DND-41 (cell line): Measurements from ENCODE around the gene TNS1.

ENCODE experiments used
- ATAC-seq: fragments of 200-7000 bp; cut with Tn5 transposase; 3 replicates; pipeline ENCODE4 v1.9.1; 2021; ENCODE audit warnings: low read depth; ENCODE audit not compliant: insufficient read depth
- DNase-seq: peaks from one replicate; pipeline ENCODE4 v3.0.0-alpha.2; 2020
- H2AFZ ChIP-seq: 2 replicates; pipeline ENCODE4 v1.6.0; 2012; ENCODE audit warnings: low read depth, low read length
- H3K27ac ChIP-seq: 2 replicates; pipeline ENCODE4 v1.5.1; 2012; ENCODE audit warnings: low read length, inconsistent platforms
- H3K27me3 ChIP-seq: fragments of 200-600 bp; sonication (generic); 2 replicates; pipeline ENCODE4 v1.6.0; 2012; ENCODE audit warnings: low read length, mild to moderate bottlenecking, inconsistent platforms; ENCODE audit not compliant: insufficient read depth, poor library complexity
- H3K36me3 ChIP-seq: 2 replicates; pipeline ENCODE4 v1.5.1; 2012; ENCODE audit warnings: low read length, inconsistent platforms; ENCODE audit not compliant: insufficient read depth
- H3K4me1 ChIP-seq: 2 replicates; pipeline ENCODE4 v1.5.1; 2012; ENCODE audit warnings: mild to moderate bottlenecking, low read length; ENCODE audit not compliant: insufficient read depth
- H3K4me2 ChIP-seq: 2 replicates; pipeline ENCODE4 v1.6.0; 2012; ENCODE audit warnings: mild to moderate bottlenecking, moderate library complexity, low read length, inconsistent platforms; ENCODE audit not compliant: insufficient read depth
- H3K4me3 ChIP-seq, 2 experiments: fragments of 200-600 bp in 1 of 2; shearing (Covaris generic) in 1 of 2; 2 replicates each; pipeline ENCODE4 v1.5.1; 2012 to 2016; ENCODE audit warnings: inconsistent platforms in 2 of 2, low read length in 2 of 2, mild to moderate bottlenecking in 2 of 2, low read depth in 1 of 2, moderate library complexity in 1 of 2
- H3K79me2 ChIP-seq: 2 replicates; pipeline ENCODE4 v1.6.0; 2012; ENCODE audit warnings: low read length, inconsistent platforms; ENCODE audit not compliant: insufficient read depth
- H3K9ac ChIP-seq: 2 replicates; pipeline ENCODE4 v1.6.0; 2012; ENCODE audit warnings: low read depth, mild to moderate bottlenecking, inconsistent platforms, low read length, moderate library complexity
- H3K9me3 ChIP-seq: 2 replicates; pipeline ENCODE4 v1.5.1; 2012; ENCODE audit warnings: low read length, moderate library complexity, mild to moderate bottlenecking, inconsistent platforms; ENCODE audit not compliant: insufficient read depth, severe bottlenecking
- H4K20me1 ChIP-seq: 2 replicates; pipeline ENCODE4 v1.6.0; 2012; ENCODE audit warnings: low read length; ENCODE audit not compliant: insufficient read depth
- EZH2 ChIP-seq: IDR thresholded peaks from 3 replicates; pipeline ENCODE4 v1.6.1; 2012; ENCODE audit warnings: borderline replicate concordance, low read depth, mild to moderate bottlenecking, moderate library complexity, low read length, inconsistent platforms; ENCODE audit not compliant: severe bottlenecking
- TF ChIP-seq, protein P1 (sequence below): IDR thresholded peaks from 2 replicates; pipeline ENCODE4 v1.5.1; 2012; ENCODE audit warnings: borderline replicate concordance, low read length, moderate library complexity, mild to moderate bottlenecking; ENCODE audit not compliant: poor library complexity, severe bottlenecking; ENCODE audit errors: extremely low read depth

Gene TNS1

DNA sequence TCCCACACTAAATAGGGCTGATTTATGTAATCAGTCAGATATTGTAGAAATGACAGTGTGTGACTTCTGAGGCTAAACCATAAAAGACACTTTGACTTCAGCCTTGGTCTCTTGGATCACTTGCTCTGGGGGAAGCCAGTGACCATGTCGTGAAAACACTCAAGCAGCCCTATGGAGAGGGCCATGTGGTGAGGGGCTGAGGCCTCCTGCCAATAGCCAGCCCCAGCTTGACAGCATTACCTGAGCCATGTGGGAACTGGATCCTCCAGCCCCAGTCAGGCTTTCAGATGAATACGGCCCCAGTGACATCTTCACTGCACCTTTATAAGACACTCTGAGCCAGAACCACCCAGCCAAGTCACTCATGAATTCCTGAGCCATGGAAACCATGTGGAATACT, 20.8 kb downstream of the TNS1 start:
- Histone ChIP-seq H3K79me2 (no peaks in the 10 kb centered on the region), H3K4me2 (no peak overlapping the region), H3K4me1 (no peaks in the 10 kb centered on the region), H3K9ac (no peak overlapping the region), H4K20me1 (no peaks in the 10 kb centered on the region), H3K36me3 (no peaks in the 10 kb centered on the region), H3K4me3 (no peak overlapping the region), H3K27ac (no peak overlapping the region), H2AFZ (no peak overlapping the region), H3K9me3 (no peaks in the 10 kb centered on the region), H3K27me3 (no peaks in the 10 kb centered on the region)
- DNase-seq (no peak), ATAC-seq (no peak)
- no peak for TF ChIP-seq EZH2
- TF ChIP-seq, protein P1, sequence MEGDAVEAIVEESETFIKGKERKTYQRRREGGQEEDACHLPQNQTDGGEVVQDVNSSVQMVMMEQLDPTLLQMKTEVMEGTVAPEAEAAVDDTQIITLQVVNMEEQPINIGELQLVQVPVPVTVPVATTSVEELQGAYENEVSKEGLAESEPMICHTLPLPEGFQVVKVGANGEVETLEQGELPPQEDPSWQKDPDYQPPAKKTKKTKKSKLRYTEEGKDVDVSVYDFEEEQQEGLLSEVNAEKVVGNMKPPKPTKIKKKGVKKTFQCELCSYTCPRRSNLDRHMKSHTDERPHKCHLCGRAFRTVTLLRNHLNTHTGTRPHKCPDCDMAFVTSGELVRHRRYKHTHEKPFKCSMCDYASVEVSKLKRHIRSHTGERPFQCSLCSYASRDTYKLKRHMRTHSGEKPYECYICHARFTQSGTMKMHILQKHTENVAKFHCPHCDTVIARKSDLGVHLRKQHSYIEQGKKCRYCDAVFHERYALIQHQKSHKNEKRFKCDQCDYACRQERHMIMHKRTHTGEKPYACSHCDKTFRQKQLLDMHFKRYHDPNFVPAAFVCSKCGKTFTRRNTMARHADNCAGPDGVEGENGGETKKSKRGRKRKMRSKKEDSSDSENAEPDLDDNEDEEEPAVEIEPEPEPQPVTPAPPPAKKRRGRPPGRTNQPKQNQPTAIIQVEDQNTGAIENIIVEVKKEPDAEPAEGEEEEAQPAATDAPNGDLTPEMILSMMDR, result no peak

GRCh38 chr2:217981084-217981730, 21.6 kb downstream of the TNS1 start:
- Histone ChIP-seq H3K4me1 (no peaks in the 10 kb centered on the region), H3K4me2 (no peak overlapping the region), H3K27me3 (no peaks in the 10 kb centered on the region), H3K4me3 (no peak overlapping the region), H3K9ac (no peak overlapping the region), H2AFZ (no peak overlapping the region), H4K20me1 (no peaks in the 10 kb centered on the region), H3K27ac (no peak overlapping the region), H3K36me3 (no peaks in the 10 kb centered on the region), H3K79me2 (no peaks in the 10 kb centered on the region), H3K9me3 (no peaks in the 10 kb centered on the region)
- TF ChIP-seq EZH2, result no peak
- TF ChIP-seq, protein P1, result no peak
- DNase-seq (no peak), ATAC-seq (no peak)

GRCh38 chr2:217980591-217980990, 22.2 kb downstream of the TNS1 start:
- ATAC-seq (no peak), DNase-seq (no peak)
- Histone ChIP-seq H3K9ac (no peak overlapping the region), H3K79me2 (no peaks in the 10 kb centered on the region), H3K27ac (no peak overlapping the region), H2AFZ (no peak overlapping the region), H3K4me3 (no peak overlapping the region), H3K9me3 (no peaks in the 10 kb centered on the region), H4K20me1 (no peaks in the 10 kb centered on the region; the same call in 1 of the 2 replicates), H3K4me1 (no peaks in the 10 kb centered on the region), H3K27me3 (no peaks in the 10 kb centered on the region), H3K36me3 (no peaks in the 10 kb centered on the region), H3K4me2 (no peak overlapping the region)
- TF ChIP-seq EZH2, result no peak
- TF ChIP-seq, protein P1, result no peak

DNA sequence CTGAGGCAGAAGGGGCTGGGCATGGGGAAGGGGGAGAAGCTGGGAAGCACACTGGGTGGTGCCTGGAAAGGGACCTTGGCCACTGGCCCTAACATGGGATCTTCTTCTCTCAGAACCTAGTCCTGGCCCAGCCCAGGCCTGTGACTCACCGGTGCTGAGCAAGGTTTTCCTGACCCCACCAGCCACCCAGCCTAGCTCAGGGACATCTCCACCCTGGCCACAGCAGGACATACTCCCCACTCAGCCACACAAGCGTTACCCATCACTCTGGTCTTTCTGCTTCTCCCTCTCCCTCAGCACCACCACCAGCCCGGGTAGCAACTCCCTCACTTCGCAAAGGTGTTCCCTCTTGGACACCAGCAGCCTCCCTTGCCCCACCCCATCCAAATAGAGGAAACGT, 22.8 kb downstream of the TNS1 start:
- Histone ChIP-seq H3K9me3 (no peaks in the 10 kb centered on the region), H3K4me1 (no peaks in the 10 kb centered on the region), H3K27ac (no peak overlapping the region), H4K20me1 (no peaks in the 10 kb centered on the region; the same call in 1 of the 2 replicates), H3K27me3 (no peaks in the 10 kb centered on the region), H3K4me3 (no peak overlapping the region), H3K9ac (no peak overlapping the region), H3K36me3 (no peaks in the 10 kb centered on the region), H2AFZ (no peak overlapping the region), H3K79me2 (no peaks in the 10 kb centered on the region), H3K4me2 (no peak overlapping the region)
- DNase-seq (no peak), ATAC-seq (no peak)
- TF ChIP-seq EZH2, result no peak
- TF ChIP-seq, protein P1, result no peak
